LHCN-M2 (cell line): ENCODE results near the gene SETD1B. TPM values are rescaled to one million over a fixed set of nuclear protein-coding genes. Genes with fewer than 3 reads are reported as not detected.
"Not testable (repeated sequence)": the region's sequence is repeated elsewhere in the genome, so short reads cannot be mapped to it uniquely, and the experiment has no call there.

Experiments
- DNase-seq: peaks from one replicate; pipeline ENCODE4 v3.0.0-alpha.2; 2012; ENCODE audit warnings: low read depth
- total RNA-seq: library from RNA; depleted of rRNA; stranded (reverse); fragments of >200 nt; gene quantifications from 2 replicates; pipeline ENCODE4 v1.2.3, GENCODE V29; 2014; rRNA removed

Gene SETD1B
- total RNA-seq, 1 experiment from 2014 or later, result 2.9 TPM

DNA sequence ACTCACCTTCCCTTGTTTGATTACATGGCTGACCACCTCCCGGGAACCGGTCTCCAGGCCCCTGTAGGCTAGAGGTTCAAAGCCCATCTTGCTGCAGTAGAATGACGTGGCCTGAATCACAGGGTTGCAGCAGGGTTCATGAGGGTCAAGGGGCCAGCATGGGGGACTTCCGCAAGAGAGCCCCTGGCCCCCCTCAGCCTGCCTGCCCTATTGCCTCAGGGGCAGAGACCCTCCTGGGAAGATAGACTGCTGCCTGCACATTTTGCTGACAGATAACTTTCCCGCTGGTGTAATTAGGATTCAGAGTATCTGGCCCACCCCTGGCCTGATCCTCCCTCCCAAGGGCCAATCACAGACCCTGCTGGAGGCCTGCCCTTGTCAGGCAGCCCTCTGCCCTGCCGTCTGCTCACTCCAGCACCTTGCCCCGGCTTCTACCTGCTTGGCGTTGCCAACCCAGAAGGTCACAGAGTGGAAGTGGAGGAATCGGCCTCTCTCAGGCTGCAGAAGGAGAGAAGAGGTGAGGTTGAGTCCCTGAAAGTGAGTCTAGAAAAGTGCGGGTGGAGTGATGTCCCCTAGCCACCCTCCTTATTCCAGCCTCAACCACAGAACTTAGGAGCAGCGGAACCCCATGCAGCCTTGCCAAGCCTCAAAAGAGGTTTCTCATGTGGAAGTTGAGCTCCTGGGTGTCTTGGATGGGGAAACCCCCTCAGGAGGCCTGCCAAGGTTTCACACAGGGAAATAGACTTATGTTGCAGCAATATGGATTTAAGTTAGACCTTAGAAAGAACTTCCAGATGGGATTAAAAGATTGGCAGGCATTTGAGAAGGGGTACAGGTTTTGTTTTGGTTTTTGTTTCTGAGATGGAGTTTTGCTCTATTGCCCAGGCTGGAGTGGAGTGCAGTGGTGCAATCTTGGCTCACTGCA, 53.8 kb downstream of the SETD1B start:
- no peak for DNase-seq

GRCh38 chr12:121858318-121858661, 54.5 kb downstream of the SETD1B start:
- DNase-seq, result no peak

DNA sequence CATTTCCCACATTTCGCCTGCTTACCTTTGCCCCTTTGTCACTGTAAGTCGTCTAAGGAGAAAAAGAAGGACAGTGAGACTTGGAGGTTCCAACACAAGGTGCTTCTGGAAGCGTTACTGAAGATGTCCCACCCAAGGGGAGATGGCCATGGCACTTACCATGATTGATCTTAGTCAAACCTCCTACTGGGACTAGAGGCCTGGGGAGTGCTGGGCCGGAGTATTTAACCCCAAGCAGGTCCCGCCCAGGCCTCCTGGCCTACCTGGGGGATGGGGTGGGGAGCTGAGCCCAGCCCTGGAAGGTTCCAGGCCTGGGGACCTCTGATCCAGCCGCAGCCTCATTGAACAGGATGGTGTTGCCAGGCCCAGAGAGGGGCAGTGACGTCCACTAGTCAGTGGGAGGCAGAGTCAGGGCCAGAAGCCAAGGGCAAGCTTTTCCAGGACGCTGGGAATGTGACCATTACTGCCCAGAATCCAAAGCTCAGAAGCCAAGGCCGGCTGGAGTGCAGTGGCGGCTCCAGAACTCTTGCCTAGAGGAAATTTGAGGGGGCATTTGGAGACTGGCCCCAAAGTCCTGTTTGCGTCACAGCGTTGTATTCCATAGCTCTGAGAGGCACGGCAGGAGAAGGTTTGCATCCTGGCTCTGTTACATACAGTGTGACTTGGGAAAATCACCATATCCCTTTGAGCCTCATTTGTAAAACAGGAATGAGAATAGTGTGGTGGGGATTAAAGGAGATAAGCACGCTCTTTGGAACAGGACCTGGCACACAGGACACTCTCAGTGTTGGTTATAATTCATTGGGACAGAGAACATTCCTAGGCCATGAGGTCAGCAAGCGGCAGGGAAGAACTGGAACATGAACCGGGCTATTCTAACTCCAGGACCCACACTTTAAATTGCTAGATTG, 55.1 kb downstream of the SETD1B start, which contains the start of gene HPD:
HPD (minus strand) TSS at position 198 of the 911 bp plus-strand sequence; CDS start at position 162, 36 bp downstream.
- DNase-seq, result peak; percentile 88

DNA sequence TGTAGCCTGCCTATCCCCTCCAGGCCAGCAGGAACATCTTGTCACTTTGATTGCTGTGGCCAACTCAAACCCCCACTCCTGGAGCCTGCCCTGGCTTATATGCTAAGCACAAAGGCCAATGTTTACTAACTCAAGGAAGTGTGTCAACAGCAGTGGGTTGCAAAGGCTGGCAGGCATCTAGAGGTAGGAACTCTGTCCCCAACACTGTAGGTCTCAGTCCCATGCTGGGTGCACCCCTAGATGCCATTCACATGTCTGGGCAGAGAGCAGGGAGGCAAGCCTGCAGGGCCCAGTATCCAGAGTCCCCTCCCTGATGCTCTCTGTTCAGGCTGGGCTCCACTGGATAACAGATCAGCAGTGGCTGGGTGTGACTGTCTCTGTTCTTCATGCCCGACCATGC, 56.4 kb downstream of the SETD1B start:
- DNase-seq, result no peak

DNA sequence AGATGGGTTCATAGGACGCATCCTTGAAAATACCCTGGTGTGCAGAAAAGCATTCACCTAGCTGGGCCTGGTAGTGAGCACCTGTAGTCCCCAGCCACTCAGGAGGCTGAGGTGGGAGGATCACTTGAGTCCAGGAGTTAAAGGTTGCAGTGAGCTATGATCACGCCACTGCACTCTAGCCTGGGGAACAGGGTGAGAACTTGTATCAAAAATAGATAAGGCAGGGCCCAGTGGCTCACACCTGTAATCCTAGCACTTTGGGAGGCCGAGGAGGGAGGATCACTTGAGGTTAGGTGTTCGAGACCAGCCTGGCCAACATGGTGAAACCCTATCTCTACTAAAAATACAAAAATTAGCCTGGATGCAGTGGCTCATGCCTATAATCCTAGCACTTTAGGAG, 56.9 kb downstream of the SETD1B start:
- DNase-seq, result not testable (repeated sequence)

DNA sequence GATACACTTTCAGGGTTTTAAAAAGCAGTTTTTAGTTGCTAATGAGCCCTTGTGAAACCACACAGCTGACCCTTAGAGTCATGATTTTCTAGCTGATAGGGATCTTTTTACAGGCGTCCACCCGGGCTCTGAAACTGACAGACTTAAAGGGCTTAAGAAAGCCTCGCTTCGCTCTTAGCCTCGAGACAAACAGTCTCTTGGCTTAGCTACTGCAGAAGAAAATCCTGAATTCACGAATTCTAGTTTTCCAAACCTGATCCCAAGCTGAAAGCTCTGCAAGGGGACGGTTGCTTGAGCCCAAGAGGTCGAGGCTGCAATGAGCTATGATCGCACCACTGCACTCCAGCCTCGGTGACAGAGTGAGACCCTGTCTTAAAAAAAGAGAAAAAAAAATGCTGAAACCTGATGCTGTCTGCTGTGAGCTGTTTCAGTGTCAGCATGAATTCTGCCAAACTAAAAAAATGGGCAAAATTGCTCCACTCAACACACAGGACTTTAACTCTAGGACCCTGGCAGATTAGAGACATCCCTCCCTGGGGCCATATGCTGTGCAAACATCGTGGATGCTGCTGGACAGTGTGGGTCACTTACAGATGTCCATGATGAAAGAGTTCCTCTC, 57.9 kb downstream of the SETD1B start:
- peak; percentile 31 for DNase-seq

GRCh38 chr12:121866331-121866730, 62.5 kb downstream of the SETD1B start:
- DNase-seq, result no peak

DNA sequence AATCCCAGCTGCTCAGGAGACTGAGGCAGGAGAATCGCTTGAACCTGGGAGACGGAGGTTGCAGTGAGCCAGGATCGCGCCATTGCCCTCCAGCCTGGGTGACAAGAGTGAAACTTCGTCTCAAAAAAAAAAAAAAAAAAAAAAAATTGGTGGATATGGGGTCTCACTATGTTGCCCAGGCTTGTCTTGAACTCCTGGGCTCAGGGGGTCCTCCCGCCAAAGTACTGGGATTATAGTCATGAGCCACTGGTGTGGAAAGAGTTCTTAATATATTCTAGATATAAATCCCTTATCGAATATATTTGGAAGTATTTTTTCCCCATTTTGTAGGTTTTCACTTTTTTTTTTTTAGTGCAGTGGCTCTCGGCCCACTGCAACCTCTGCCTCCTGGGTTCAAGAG, 65.4 kb downstream of the SETD1B start:
- not testable (repeated sequence) for DNase-seq

DNA sequence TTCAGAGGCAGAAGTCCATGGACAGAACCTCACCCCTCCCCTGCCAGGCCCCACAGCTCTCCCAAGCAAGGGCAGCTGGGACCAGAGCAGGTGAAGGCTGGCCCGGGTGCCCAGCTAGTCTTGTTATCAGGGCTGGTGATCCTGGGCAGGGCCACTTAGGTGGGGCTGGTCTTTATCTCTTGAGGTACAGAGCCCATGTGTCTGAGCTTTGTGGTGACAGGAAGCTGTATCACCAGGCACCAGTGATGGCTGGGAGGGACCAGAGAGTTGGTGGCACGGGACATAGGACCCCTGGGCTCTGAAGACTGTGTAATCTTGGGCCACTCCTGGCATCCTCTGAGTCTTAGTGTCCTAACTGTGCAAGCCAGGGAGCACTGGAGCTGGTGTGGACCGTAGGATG, 67.7 kb downstream of the SETD1B start:
- no peak for DNase-seq

- peak; percentile 78 for DNase-seq
Observed at GRCh38 chr12:121872546-121873215, 68.9 kb downstream of the SETD1B start.

DNA sequence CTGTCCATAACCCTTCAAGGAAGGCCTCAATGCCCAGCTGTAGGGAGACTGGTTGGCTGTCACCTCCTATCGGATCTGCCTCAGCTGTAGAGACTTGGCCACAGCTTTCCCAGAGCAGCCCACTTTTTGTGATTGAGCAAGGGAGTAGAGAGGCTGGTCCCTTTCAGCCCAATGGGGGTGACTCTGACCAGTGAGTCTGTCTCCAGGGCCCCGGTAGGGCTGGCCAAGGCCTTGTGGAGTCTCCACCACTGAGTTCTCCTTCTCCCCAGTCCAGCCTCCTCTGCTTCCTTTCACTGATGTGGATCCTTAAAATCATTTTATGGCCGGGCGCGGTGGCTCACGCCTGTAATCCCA, 69.4 kb downstream of the SETD1B start:
- DNase-seq, result no peak

- no peak for DNase-seq
Observed at GRCh38 chr12:121874071-121874470, 70.3 kb downstream of the SETD1B start.

DNA sequence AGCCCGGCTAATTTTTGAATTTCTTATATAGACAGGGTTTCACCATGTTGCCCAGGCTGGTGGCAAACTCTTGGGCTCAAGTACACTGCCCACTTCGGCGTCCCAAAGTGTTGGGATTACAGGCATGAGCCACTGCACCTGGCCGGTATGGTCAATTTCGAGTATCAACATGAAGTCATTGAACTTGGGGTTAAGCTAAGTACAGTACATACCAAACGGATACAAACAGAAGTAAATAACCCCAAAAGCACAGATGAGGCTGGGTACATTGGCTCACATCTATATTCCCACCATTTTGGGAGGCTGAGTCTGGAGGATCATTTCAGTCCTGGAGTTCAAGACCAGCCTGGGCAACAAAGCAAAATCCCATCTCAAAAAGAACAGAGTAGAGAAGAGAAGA, 71.8 kb downstream of the SETD1B start:
- no peak for DNase-seq

GRCh38 chr12:121876080-121876447, 72.3 kb downstream of the SETD1B start:
- DNase-seq, result not testable (repeated sequence)

Other genes starting within 250 kb of the SETD1B start
- 19.6 and 28.8 TPM in 2 replicates for gene KDM2B, start 223.0 kb upstream of the SETD1B start, total RNA-seq
- 11.4 and 15.5 TPM in 2 replicates for gene ORAI1, start 177.5 kb upstream of the SETD1B start, total RNA-seq
- gene MORN3, start 134.4 kb upstream of the SETD1B start, total RNA-seq, result 0.06 TPM in 1 of 2 replicates, not detected in the other
- 13.0 and 13.6 TPM in 2 replicates for gene TMEM120B, start 91.3 kb upstream of the SETD1B start, total RNA-seq
- gene RHOF, start 10.3 kb upstream of the SETD1B start, total RNA-seq, result 1.8 and 2.5 TPM in 2 replicates
- gene HPD, start 54.9 kb downstream of the SETD1B start, total RNA-seq, result 0.26 and 0.75 TPM in 2 replicates
- 110 and 118 TPM in 2 replicates for gene PSMD9, start 84.8 kb downstream of the SETD1B start, total RNA-seq
- 2.1 and 2.2 TPM in 2 replicates for gene CFAP251, start 114.6 kb downstream of the SETD1B start, total RNA-seq
- 3.1 and 5.7 TPM in 2 replicates for gene BCL7A, start 217.9 kb downstream of the SETD1B start, total RNA-seq